ENCODE results near the gene OR8D1.

Gene OR8D1

GRCh38 chr11:124294687-124295086, 19.1 kb downstream of the OR8D1 start:
- H3K4me2 ChIP-seq: no peak overlapping the region
- no peaks in the 10 kb centered on the region for H3K27me3 ChIP-seq (ENCODE audit: insufficient read depth, low read depth)
- H4K20me1 ChIP-seq (ENCODE audit: insufficient read depth): no peaks in the 10 kb centered on the region
- H3K4me1 ChIP-seq (ENCODE audit: low read depth, poor library complexity, severe bottlenecking): no peaks in the 10 kb centered on the region
- H3K4me3 ChIP-seq (IDR thresholded peaks at IDR 0.05; ENCODE audit: insufficient read depth, low read depth, low read length): no peak overlapping the region
- H3K36me3 ChIP-seq (ENCODE audit: insufficient read depth): no peaks in the 10 kb centered on the region
- no peak overlapping the region for H3K9ac ChIP-seq
- H3K27ac ChIP-seq: no peak overlapping the region
- no peaks in the 10 kb centered on the region for H3K79me2 ChIP-seq (ENCODE audit: insufficient read depth, low read depth)
- TF ChIP-seq CTCF (conservative IDR thresholded peaks at IDR 0.05; ENCODE audit: low read depth, low read length): no peak
- H2AFZ ChIP-seq (ENCODE audit: low read depth): no peak overlapping the region

GRCh38 chr11:124285610-124286344, 28.0 kb downstream of the OR8D1 start:
- H3K4me1 ChIP-seq (ENCODE audit: low read depth, poor library complexity, severe bottlenecking): no peaks in the 10 kb centered on the region
- no peaks in the 10 kb centered on the region for H3K79me2 ChIP-seq (ENCODE audit: insufficient read depth, low read depth)
- H3K9ac ChIP-seq: no peak overlapping the region
- H3K36me3 ChIP-seq (ENCODE audit: insufficient read depth): no peaks in the 10 kb centered on the region
- no peak overlapping the region for H3K4me3 ChIP-seq (IDR thresholded peaks at IDR 0.05; ENCODE audit: insufficient read depth, low read depth, low read length)
- no peaks in the 10 kb centered on the region for H4K20me1 ChIP-seq (ENCODE audit: insufficient read depth)
- no peaks in the 10 kb centered on the region for H3K27me3 ChIP-seq (ENCODE audit: insufficient read depth, low read depth)
- no peak overlapping the region for H2AFZ ChIP-seq (ENCODE audit: low read depth)
- TF ChIP-seq CTCF (conservative IDR thresholded peaks at IDR 0.05; ENCODE audit: low read depth, low read length): no peak
- H3K27ac ChIP-seq: no peak overlapping the region
- H3K4me2 ChIP-seq: no peak overlapping the region

GRCh38 chr11:124278261-124278660, 35.5 kb downstream of the OR8D1 start:
- Histone ChIP-seq H2AFZ (ENCODE audit: low read depth) (no peak overlapping the region), H3K4me1 (ENCODE audit: low read depth, poor library complexity, severe bottlenecking) (no peaks in the 10 kb centered on the region), H3K9ac (no peak overlapping the region), H3K27me3 (ENCODE audit: insufficient read depth, low read depth) (no peaks in the 10 kb centered on the region), H3K27ac (no peak overlapping the region), H3K4me2 (no peak overlapping the region), H3K36me3 (ENCODE audit: insufficient read depth) (no peaks in the 10 kb centered on the region), H4K20me1 (ENCODE audit: insufficient read depth) (no peaks in the 10 kb centered on the region), H3K79me2 (ENCODE audit: insufficient read depth, low read depth) (no peaks in the 10 kb centered on the region), H3K4me3 (IDR thresholded peaks at IDR 0.05; ENCODE audit: insufficient read depth, low read depth, low read length) (no peak overlapping the region)
- no peak for TF ChIP-seq CTCF (conservative IDR thresholded peaks at IDR 0.05; ENCODE audit: low read depth, low read length)

DNA sequence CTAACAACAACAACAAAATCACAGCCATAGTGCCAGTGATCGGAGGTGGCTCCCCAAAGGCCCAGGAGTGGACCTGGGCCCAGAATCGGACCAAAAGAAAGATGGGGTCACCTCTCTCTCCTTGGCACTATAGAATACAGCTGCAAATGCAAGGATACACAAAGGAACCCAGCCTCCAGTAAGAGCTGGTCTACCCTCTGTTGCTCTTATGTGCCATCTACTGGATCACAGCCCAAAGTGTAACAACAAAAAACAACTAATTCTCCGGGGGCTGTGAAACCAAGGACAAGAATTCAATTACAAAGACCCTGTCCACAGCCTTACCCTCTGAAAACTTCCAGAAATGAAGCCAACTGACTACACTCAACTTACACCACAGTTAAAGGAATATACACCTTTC, 35.9 kb downstream of the OR8D1 start:
- Histone ChIP-seq H4K20me1 (ENCODE audit: insufficient read depth) (no peaks in the 10 kb centered on the region), H2AFZ (ENCODE audit: low read depth) (no peak overlapping the region), H3K4me3 (IDR thresholded peaks at IDR 0.05; ENCODE audit: insufficient read depth, low read depth, low read length) (no peak overlapping the region), H3K9ac (no peak overlapping the region), H3K27me3 (ENCODE audit: insufficient read depth, low read depth) (no peaks in the 10 kb centered on the region), H3K27ac (no peak overlapping the region), H3K4me1 (ENCODE audit: low read depth, poor library complexity, severe bottlenecking) (no peaks in the 10 kb centered on the region), H3K79me2 (ENCODE audit: insufficient read depth, low read depth) (no peaks in the 10 kb centered on the region), H3K36me3 (ENCODE audit: insufficient read depth) (no peaks in the 10 kb centered on the region), H3K4me2 (no peak overlapping the region)
- no peak for TF ChIP-seq CTCF (conservative IDR thresholded peaks at IDR 0.05; ENCODE audit: low read depth, low read length)
